NCI-H82 (cell line): Measurements from ENCODE around the gene KLHL18.
"Not testable (repeated sequence)": the region's sequence is repeated elsewhere in the genome, so short reads cannot be mapped to it uniquely, and the experiment has no call there.

ENCODE experiments used
- DNase-seq: peaks from one replicate; lab custom pipeline; 2025; lab: John Stamatoyannopoulos, UW

Gene KLHL18

DNA sequence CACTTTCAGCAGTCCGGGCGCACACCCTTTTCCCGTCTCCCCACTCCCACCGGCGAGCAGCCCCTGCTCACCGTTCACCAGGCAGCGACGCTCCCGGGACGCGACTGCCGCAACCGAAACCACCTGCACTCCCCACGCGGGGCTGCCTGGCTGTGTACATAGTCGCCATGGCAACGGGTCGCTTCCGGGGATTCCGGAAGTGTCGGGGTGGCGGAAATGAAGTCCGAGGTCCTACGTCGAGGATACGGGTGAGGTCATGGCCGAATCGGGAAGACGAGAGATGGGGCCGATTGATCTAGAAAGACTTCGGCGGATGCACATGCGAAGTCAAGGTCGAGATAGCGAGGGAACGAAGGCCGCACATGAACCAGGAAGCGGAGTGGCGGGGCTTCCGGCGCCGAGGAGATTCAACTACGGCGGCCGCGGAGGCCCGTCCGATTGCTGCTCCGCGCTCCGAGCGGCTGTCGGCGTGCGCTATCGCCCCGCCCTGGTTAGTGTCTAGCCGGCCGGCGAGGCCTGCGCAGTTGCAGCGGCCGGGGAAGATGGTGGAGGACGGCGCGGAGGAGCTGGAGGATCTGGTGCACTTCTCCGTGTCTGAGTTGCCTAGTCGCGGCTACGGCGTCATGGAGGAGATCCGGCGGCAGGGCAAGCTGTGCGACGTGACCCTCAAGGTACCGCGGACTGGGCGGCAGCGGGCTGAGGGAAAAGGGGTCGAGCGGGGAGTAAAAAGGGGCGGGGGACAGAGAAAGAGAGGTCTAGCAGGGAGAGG, at the start of gene KLHL18, which contains the start of gene KIF9:
Gene KLHL18, plus strand, starts transcription at position 521 of the 769 bp plus-strand sequence. Its CDS starts 22 bp downstream, at position 543.
Gene KIF9, minus strand, starts transcription at position 376 of the 769 bp plus-strand sequence. CDS start 5,425 bp downstream, outside the sequence.
- DNase-seq = peak; percentile 93

DNA sequence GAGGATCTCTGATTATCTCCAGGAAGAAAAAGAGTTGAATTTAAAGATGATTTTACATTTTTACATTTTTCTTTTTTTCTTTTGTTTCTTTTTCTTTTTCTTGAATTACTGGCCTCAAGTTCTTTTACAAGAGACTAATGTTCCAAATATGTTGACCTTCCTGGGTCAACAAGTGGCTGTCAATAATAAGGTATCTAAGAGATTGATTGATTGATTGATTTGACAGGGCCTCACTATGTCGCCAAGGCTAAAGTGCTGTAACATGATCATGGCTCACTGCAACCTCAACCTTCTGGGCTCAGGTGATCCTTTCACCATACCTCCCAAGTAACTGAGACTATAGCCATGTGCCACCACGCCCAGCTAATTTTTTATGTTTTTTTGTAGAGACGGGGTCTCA, 44.7 kb upstream of the KLHL18 start:
- no peak for DNase-seq

DNA sequence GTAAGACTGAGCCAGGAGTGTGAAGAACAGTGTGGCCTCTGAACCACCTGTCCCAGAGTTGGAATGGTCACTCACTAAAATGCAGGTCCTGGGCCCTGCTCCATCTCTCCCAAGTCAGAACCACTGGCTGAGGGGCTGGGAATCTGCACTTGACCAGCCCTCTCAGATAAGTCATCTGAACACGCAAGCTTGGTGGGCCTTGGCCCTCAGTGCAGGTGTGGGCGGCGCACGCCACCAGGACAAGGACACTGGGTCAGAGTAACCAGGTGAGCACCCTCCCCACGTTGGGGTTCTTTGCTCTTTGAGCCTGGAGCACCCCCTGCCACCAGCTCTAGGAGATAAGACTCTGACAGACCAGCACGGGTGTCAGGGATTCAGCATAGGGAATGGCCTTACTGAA, 42.8 kb upstream of the KLHL18 start:
- no peak for DNase-seq

DNA sequence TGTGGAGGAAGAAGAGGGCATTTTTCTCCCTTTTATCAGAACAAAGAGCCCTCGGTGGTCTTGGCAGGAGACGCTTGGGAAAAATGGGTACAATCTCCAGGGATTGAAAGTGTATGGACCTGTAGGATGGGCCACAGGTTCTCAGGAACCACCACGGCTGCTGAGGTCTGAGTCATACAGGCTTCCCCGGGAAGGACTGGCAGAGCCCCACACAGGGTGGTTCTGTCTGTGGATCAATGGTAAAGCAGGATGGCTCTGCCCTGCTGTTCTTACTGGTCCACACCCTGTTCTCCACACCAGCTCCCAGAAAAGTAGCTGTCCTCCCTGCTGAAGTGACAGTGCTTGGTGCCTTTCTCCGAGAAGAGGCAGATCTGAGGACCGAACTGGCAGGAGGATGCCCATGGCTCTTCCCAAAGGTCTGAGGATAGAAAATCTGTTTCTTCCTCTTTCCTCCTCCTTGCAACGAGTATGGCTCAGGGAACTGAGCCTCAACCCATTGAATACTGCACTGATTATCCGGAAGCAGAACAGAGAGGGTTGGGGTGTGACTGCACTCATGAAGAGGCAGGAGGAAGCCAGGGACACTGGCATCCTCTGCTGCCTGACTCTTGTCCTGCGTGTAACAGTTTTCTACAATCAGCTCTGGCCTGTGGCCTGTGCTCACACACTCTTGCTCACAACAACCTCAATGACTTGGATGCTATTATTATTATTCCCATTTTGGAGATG, 39.2 kb upstream of the KLHL18 start:
- DNase-seq = no peak

DNA sequence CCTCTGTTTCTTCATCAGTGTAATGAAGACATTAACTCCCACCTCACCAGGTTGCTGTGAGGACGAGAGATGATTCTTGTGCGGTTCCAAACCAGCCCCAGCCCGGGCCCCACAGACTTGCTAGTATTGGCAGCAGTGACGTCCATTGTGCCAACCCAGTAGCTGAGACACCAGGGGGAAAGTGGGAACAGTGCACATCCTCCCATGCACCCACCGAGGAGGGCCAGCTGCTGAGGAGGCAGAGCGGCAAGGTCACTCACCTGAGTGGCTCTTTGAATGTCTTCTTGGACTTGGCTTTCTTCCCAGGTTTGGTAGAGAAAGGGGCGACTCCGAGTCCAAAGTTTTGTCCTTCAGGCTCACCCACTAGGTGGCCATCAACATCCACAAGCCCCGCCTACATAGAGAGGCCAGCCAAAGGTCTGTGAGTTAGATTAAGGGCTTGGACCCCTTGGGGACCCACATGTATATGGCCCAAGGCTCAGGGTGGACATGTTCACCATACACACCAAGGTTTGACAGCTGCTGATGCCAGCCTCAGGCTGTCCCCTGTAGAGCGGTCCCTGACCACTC, 38.1 kb upstream of the KLHL18 start:
- no peak for DNase-seq

DNA sequence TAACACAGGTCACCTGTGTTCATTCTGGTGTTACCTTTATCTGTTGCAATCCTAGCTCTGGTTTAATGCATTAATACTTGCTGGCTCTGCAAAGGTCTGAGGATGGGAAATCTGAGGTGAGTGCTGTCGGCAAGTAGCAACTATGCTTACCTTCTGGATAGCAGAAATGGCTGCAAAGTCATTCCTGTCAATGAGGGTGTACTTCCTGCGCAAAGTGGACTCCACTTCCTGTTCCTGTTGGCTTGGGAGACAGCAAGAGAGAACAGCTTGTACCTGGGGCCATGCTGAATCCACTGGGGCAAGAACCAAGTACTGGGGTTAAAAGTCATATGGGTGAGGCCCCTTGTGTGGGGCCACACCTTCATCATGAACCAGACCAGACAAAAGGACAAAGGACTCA, 37.5 kb upstream of the KLHL18 start:
- DNase-seq = no peak

DNA sequence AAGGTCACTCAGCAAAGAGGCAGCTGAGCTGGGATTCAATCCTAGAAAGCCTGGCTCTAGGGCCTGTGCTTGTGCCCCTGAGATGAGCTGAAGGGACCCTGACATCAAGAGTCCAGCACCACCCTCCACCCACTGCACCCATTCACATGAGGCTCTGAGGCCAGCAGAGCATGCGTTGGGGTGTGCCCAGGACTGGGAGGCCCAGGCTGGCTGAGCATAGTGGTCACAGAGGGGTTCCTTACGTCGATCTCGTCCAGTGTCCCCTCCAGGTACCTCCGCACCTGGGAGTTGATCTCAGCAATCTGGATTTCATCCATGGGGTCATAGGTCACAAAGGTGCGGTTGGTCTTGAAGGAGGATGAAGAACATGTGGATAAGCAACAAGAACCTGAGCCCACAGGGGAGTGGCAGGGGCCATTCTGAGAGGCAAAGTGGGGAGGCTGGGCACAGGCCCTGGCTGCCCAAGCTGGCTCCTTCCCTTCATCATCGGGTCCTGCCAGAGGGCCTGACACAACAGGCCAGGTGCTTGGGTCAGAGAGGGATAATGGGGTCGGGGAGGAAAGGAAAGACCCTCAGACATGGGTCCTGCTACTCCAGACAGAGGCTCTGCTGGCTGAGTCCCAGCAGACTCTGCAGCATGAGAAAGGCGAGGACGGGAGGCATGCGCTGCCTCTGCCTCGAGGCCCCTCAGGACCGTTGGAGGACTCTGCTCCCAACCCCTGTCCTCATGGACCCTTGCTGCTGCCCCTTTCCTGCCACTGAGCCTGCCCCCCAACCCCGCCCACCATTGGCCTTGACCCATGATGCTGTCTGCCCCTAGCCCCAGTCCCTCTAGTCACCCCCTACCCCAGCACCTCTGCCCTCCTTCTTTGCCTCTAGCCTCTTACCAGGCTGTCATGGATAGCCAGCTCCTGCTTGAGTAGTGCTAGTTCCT, 35.3 kb upstream of the KLHL18 start:
- DNase-seq = no peak

DNA sequence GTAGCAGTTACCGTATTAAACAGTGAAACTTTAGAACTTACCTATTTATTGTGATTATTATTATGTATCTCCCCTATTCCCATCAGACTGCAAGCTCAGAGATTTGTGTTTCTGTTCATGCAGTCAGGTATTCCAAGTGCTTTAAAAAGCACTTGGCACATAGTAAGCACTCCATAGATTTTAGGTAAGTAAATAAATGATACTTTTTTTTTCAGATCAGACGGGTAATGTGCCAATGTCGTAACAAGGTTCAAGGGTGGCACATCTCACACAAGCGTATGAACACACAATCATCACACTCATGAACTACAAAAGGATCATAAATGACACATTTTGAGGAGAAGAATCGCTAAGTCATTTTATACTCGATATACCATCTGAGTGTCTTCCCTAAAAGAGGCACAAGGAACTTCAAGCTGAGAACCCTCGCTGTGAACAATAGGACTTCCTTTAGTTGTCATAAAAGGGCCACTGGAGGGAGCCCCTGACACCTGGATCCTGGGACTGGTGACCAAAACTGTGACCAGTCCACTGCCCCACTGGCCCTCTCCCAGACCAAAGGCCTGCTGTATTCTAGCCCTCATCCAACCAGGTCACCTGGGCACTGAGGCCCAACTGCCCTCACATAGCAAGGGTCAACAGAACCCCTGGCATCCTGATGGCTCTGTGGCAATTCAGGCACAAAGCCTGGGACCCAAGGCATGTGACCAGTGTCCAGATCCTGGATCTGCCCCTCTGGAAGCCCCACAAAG, 32.3 kb upstream of the KLHL18 start:
- DNase-seq = peak; percentile 56

DNA sequence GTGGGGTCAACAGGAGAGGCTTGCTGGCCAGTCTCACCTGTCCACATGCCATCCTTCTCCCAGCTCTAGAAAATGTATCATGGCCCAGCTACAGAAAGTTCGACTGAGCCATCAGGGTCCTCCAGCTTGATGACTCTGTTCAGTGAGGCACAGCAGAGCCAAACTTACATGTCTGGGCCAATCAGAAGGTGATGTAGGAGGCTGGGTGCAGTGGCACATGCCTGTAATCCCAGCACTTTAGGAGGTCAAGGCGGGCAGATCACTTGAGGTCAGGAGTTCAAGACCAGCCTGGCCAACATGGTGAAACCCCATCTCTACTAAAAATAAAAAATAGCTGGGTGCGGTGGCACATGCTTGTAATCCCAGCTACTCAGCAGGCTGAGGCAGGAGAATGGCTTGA, 31.7 kb upstream of the KLHL18 start:
- DNase-seq = not testable (repeated sequence)

DNA sequence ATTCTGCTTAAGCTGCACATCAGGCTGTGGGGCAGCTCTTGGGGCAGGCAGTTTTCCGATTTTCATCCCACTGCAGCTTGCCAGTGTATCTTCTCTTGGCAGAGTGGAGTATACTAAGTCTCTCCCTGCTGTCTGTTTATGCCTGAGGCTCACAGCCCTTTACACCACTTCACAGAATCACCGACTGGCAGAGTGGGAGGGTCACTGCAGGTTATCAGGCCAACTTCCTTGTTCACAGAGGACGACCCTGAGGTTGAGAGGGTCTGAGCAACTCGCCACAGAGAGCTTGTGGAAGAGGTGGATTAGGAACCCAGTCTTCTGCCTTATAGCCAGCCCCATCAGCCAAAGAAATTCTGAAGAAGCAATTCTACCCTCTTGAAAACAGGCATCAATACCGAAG, 31.1 kb upstream of the KLHL18 start:
- DNase-seq = no peak

DNA sequence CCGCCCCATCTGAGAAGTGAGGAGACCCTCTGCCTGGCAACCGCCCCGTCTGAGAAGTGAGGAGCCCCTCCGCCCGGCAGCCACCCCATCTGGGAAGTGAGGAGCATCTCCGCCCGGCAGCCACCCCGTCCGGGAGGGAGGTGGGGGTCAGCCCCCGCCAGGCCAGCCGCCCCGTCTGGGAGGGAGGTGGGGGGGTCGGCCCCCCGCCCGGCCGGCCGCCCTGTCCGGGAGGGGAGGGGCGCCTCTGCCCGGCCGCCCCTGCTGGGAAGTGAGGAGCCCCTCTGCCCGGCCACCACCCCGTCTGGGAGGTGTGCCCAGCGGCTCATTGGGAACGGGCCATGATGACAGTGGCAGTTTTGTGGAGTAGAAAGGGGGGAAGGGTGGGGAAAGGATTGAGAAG, 26.4 kb upstream of the KLHL18 start:
- not testable (repeated sequence) for DNase-seq

DNA sequence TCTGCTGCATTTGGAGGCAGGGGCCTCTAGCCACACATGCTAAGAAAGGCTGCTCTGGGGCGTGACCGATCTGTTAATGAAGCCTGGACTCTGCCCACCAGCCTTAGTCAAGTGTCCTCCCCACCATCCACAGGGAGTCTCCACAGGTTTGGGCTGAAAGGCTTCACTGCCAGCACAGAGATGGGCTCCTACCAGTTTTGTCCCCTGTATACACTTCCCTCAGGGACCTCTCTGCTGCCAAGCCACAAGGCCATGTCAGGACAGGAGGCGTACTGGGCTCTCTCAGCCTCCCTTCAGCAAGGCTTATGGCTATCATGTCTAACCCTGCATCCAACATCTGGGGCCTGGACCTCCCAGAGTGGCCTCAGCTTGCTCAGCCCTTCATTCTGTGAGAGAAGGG, 23.6 kb upstream of the KLHL18 start:
- peak; percentile 73 for DNase-seq

DNA sequence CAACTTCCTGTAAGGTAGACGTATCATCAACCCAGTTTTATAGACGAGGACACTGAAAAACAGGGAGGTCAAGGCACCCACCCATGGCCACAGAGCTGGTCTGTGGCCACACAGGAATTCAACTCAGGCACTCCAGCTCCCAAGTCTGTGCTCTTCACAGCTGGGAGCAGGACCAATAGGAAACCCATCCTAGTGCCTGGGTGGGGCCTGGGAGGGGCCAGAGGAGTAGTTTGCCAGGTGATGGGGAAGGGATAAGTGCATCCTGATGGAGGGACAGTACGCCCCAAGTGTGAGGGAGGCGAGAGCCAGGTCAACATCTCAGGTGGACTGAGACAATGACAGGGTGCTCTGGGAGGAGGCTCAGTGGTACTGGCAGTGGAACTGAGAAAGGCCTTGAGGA, 22.1 kb upstream of the KLHL18 start:
- DNase-seq = no peak

DNA sequence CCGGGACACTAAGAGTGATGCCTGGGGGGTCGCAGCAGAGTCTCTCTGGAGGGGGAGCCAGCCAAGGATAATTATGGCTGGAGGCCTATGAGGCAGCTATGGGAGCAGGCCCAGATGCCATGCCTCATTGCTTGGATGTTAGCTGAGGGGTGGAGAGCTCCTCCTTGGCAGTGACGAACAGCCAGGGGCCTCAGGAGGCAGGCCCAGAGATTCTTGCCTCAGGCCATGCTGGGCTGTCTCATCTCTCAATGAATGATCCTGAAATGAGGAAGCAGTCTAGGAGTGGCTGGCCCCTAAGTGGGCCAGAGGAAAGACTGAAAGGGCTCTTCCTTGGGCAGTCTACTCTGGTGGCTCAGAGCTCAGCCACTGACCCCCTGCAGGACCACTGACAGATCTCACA, 21.4 kb upstream of the KLHL18 start:
- DNase-seq = no peak

DNA sequence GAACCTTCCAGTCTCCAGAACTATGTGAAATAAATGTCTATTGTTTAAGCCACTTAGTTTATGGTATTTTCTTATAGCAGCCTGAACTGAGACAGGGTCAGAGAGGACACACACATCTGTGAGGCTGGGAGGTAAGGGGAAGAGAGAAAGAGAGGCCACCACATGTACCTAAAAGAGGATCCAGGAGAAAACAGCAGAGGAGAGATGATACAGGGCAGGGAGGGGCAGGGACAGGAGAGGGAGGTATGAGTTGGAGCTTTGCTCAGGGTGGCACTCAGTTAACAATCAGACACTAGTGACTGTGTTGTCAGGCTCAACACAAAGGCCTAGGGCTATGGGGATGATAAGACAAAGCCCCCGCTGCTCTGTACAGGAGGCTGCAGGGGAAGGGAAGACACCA, 17.7 kb upstream of the KLHL18 start:
- DNase-seq = no peak

DNA sequence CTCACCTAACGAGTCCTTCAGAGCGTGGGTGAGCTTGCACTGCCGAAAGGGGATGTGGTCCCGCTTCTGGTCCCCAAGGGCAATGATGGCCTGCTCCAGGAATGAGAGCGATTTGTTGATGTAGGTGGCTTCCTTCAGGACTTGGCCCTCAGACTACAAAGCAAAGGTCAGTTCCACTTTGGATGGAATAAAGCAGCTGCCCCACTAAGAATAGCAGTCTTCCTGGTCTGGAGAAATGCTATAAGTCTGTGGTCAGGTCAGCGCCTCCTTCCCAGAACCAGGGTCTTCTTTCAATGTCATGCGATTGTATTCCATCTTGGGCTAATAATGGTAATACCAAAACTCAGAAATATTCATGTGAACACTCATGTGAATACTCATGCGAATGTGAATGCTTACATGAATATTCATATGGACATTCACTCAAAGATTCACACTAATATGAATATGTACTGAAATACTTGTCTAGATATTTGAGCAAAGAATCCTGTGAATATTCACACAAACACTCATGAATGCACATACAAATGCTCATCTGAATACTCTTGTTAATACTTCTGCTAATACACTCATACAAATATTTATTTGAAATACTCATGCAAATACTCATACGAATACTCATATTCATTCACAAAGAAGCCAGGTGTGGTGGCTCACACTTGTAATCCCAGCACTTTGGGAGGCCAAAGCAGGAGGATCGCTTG, 16.9 kb upstream of the KLHL18 start:
- no peak for DNase-seq

DNA sequence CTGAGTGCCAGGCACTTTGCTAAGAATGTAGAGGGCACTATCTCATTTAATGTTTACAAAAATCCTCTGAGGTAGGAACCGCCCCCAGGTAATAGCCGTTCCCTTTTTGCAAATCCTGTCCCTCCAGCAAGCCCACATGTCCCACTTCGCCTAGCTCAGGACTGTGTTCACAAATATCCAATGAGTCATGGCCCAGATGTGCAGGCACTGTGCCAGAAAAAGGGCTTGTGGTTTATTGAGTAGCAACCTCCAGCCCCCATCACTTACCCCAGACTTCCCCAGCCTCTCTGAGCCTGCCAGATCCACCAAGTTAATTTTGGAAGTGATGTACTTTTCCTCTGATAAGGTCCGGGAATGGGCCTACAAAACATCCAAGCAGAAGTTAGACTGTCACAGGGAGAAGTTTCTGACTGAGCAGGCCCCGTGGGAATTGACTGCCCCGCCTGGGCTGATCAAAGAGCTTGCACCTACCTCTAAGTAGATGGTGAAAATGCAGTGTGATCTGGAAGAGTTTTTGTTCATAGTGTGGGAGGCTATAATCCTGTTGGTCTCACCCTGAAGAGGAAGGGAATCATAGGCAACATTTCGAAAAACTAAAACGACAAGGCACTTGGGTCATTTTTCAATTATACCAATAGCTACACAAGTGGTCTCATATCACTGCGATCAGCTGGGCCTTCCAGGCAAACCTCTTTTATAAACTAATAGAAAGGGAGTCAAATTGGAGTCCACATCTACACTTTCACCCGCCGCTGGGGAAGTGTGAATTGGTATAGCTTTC, 15.8 kb upstream of the KLHL18 start:
- DNase-seq = peak; percentile 83

DNA sequence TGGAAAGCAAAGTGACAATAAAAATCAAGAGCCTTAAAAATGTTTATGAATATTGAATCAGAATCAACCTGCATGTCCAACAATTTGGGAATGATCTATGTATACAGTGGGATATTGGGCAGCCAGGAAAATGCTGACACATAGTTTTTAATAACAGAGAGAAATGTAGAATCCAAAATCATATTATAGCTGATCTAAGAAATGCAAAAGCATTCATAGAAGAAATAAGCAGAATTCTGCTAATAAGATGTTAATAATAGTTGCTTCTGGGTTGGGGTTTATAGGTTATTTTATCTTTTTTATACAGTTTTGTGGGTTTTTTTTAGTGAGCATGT, 15.3 kb upstream of the KLHL18 start:
- DNase-seq = no peak

DNA sequence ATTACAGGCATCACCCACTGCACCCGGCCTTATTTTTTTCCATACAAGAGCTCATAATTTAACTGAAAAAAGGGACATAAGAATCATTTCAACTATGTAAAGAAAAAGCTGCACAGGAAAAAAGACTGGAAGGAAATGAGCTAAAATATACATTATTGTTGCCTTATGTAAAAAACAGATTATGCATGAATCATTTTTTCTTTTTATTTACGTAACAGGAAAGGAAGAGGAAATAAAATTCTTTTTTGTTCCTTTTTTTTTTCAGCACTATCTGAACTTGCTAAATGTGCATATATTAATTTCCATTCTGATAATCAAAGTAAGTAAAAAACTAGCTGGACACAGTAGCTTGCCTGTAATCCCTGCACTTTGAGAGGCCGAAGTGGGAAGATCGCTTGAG, 12.2 kb upstream of the KLHL18 start:
- DNase-seq = no peak

DNA sequence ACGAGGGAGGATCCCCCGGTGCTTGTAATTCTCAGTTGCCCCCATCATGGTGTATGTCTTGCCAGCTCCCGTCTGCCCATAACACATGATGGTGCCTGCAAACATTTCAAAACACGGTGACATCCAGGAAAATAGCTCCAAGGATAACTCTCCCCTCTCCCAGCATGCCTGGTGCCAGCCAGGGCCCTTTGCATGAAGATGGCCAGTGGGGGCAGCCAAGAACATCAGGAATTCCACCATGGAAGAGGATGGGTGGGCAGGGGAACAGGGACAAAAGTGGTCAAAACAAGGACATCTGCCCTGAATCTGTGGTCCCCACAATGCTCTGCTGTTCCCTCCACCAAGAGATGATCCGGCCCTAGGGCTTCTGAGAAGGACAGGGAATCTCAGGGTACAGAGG, 9.2 kb upstream of the KLHL18 start:
- no peak for DNase-seq
